Parathyroid adenoma (tissue), 2 donors: ENCODE results near the gene ARSD.
"Not testable (repeated sequence)": the region's sequence is repeated elsewhere in the genome, so short reads cannot be mapped to it uniquely, and the experiment has no call there.

Experiments used
- H2AFZ ChIP-seq: fragments of 300-600 bp; sonication (generic); one replicate; pipeline ENCODE4 v1.7.0; 2017; ENCODE audit warnings: antibody characterized with exemption, mild to moderate bottlenecking
- H3K27ac ChIP-seq: fragments of 300-600 bp; sonication (generic); one replicate; pipeline ENCODE4 v1.7.0; 2017
- H3K27me3 ChIP-seq: fragments of 300-600 bp; sonication (generic); one replicate; pipeline ENCODE4 v1.7.0; 2017; ENCODE audit warnings: low read length; ENCODE audit not compliant: control insufficient read depth, insufficient read depth
- H3K36me3 ChIP-seq: fragments of 300-600 bp; sonication (generic); one replicate; pipeline ENCODE4 v1.7.0; 2017; ENCODE audit warnings: low read length; ENCODE audit not compliant: control insufficient read depth, insufficient read depth
- H3K4me1 ChIP-seq: fragments of 300-600 bp; sonication (generic); one replicate; pipeline ENCODE4 v1.7.0; 2017; ENCODE audit warnings: control low read depth
- H3K4me2 ChIP-seq: fragments of 300-600 bp; sonication (generic); one replicate; pipeline ENCODE4 v1.7.0; 2017; ENCODE audit warnings: low read length
- H3K4me3 ChIP-seq: fragments of 300-600 bp; sonication (generic); one replicate; pipeline ENCODE4 v1.7.0; 2017; ENCODE audit warnings: low read depth, low read length
- H3K79me2 ChIP-seq: fragments of 300-600 bp; sonication (generic); one replicate; pipeline ENCODE4 v1.7.0; 2017; ENCODE audit warnings: control low read depth
- H3K9ac ChIP-seq: fragments of 300-600 bp; sonication (generic); one replicate; pipeline ENCODE4 v1.7.0; 2017; ENCODE audit warnings: mild to moderate bottlenecking
- H3K9me3 ChIP-seq: fragments of 300-600 bp; sonication (generic); one replicate; pipeline ENCODE4 v1.7.0; 2017; ENCODE audit warnings: low read length; ENCODE audit not compliant: control insufficient read depth
- CTCF ChIP-seq: fragments of 300-600 bp; sonication (generic); IDR thresholded peaks from one replicate; pipeline ENCODE4 v1.7.0; 2017; ENCODE audit warnings: antibody characterized with exemption, mild to moderate bottlenecking
- donor health status: primary hyperparathyroidism.

The ARSD gene

GRCh38 chrX:2931155-2931554 is 2.0 kb upstream of the ARSD start:
- H3K27me3 ChIP-seq = no peaks in the 10 kb centered on the region
- H3K36me3 ChIP-seq = no peaks in the 10 kb centered on the region
- no peak overlapping the region for H3K27ac ChIP-seq
- H3K79me2 ChIP-seq = no peaks in the 10 kb centered on the region
- H3K4me2 ChIP-seq = no peak overlapping the region
- H3K9ac ChIP-seq = no peak overlapping the region
- TF ChIP-seq CTCF = no peak
- H3K4me1 ChIP-seq = no peaks in the 10 kb centered on the region
- no peaks in the 10 kb centered on the region for H3K9me3 ChIP-seq
- no peak overlapping the region for H3K4me3 ChIP-seq
- no peak overlapping the region for H2AFZ ChIP-seq

GRCh38 chrX:2928191-2928582 is 952 bp downstream of the ARSD start:
- no peaks in the 10 kb centered on the region for H3K36me3 ChIP-seq
- no peaks in the 10 kb centered on the region for H3K79me2 ChIP-seq
- no peaks in the 10 kb centered on the region for H3K9me3 ChIP-seq
- peak overlapping the region; percentile 5 for H3K4me3 ChIP-seq
- H3K4me2 ChIP-seq = no peak overlapping the region
- no peaks in the 10 kb centered on the region for H3K4me1 ChIP-seq
- peak overlapping the region; percentile 42 for H3K27ac ChIP-seq
- no peak for TF ChIP-seq CTCF
- peak overlapping the region; percentile 86 for H2AFZ ChIP-seq
- no peak overlapping the region for H3K9ac ChIP-seq
- H3K27me3 ChIP-seq = no peaks in the 10 kb centered on the region

- Histone ChIP-seq H2AFZ (no peak overlapping the region), H3K9me3 (no peaks in the 10 kb centered on the region), H3K4me3 (no peak overlapping the region), H3K4me2 (no peak overlapping the region), H3K27me3 (no peaks in the 10 kb centered on the region), H3K27ac (no peak overlapping the region), H3K9ac (no peak overlapping the region), H3K36me3 (no peaks in the 10 kb centered on the region), H3K79me2 (no peaks in the 10 kb centered on the region), H3K4me1 (no peaks in the 10 kb centered on the region)
- TF ChIP-seq CTCF = no peak
Measured at GRCh38 chrX:2926664-2927275, 2.4 kb downstream of the ARSD start.

- not testable (repeated sequence) for H3K4me1 ChIP-seq, H3K4me2 ChIP-seq, H3K27ac ChIP-seq, H3K4me3 ChIP-seq, H3K9ac ChIP-seq, H3K9me3 ChIP-seq, H3K36me3 ChIP-seq, H2AFZ ChIP-seq, H3K79me2 ChIP-seq, H3K27me3 ChIP-seq
Measured at GRCh38 chrX:2926255-2926654, 2.9 kb downstream of the ARSD start.

GRCh38 chrX:2924151-2924550 is 5.0 kb downstream of the ARSD start:
- H3K27ac ChIP-seq = no peak overlapping the region
- H3K27me3 ChIP-seq = no peaks in the 10 kb centered on the region
- no peaks in the 10 kb centered on the region for H3K9me3 ChIP-seq
- no peak overlapping the region for H2AFZ ChIP-seq
- no peak overlapping the region for H3K9ac ChIP-seq
- TF ChIP-seq CTCF = no peak
- H3K4me2 ChIP-seq = no peak overlapping the region
- H3K4me1 ChIP-seq = no peaks in the 10 kb centered on the region
- no peaks in the 10 kb centered on the region for H3K79me2 ChIP-seq
- H3K36me3 ChIP-seq = no peaks in the 10 kb centered on the region
- H3K4me3 ChIP-seq = no peak overlapping the region
